Neural cell (in vitro differentiated cells): ENCODE data around the gene KCNT1. TPM values are rescaled to one million over a fixed set of nuclear protein-coding genes. Genes with fewer than 3 reads are reported as not detected.

Experiments
- H2AFZ ChIP-seq: fragments of 200-600, 300-800 bp; sonication (generic), shearing (Covaris generic); 2 replicates; pipeline ENCODE4 v1.6.0; 2014; ENCODE audit warnings: low read depth, mild to moderate bottlenecking, antibody characterized with exemption, low read length, moderate library complexity
- H3F3A ChIP-seq: fragments of 200-600 bp; shearing (Covaris generic); 2 replicates; pipeline ENCODE4 v1.6.1; 2016; ENCODE audit warnings: mild to moderate bottlenecking, moderate library complexity, mixed read lengths, antibody characterized with exemption, low read length; ENCODE audit not compliant: insufficient read depth, poor library complexity, severe bottlenecking
- H3K27ac ChIP-seq: fragments of 200-600, 300-800 bp; sonication (generic), shearing (Covaris generic); 2 replicates; pipeline ENCODE4 v1.5.1; 2014; ENCODE audit warnings: mild to moderate bottlenecking, low read length, moderate library complexity
- H3K27me3 ChIP-seq: fragments of 300-800, 200-600 bp; sonication (generic), shearing (Covaris generic); 2 replicates; pipeline ENCODE4 v1.6.0; 2014; ENCODE audit warnings: mild to moderate bottlenecking, low read depth, low read length, moderate library complexity; ENCODE audit not compliant: insufficient read depth
- H3K36me3 ChIP-seq: fragments of 300-800, 200-600 bp; sonication (generic), shearing (Covaris generic); 2 replicates; pipeline ENCODE4 v1.5.1; 2014; ENCODE audit warnings: mild to moderate bottlenecking, antibody characterized with exemption, low read length, moderate library complexity; ENCODE audit not compliant: insufficient read depth
- H3K4me2 ChIP-seq: fragments of 300-800, 200-600 bp; sonication (generic), shearing (Covaris generic); 2 replicates; pipeline ENCODE4 v1.6.0; 2014; ENCODE audit warnings: mild to moderate bottlenecking, low read length
- H3K4me3 ChIP-seq: fragments of 300-800, 200-600 bp; sonication (generic), shearing (Covaris generic); 2 replicates; pipeline ENCODE4 v1.5.1; 2014; ENCODE audit warnings: mild to moderate bottlenecking, low read length, moderate library complexity
- H3K79me2 ChIP-seq: fragments of 200-600 bp; shearing (Covaris generic); replicated peaks from 2 replicates; pipeline ENCODE4 v1.6.0; 2014; ENCODE audit warnings: mild to moderate bottlenecking, low read length, moderate library complexity; ENCODE audit not compliant: insufficient read depth
- H3K9ac ChIP-seq: fragments of 300-800, 200-600 bp; sonication (generic), shearing (Covaris generic); 2 replicates; pipeline ENCODE4 v1.6.1; 2016; ENCODE audit warnings: mild to moderate bottlenecking, low read length, mixed read lengths
- H3K9me2 ChIP-seq: fragments of 200-600 bp; shearing (Covaris generic); 2 replicates; pipeline ENCODE4 v1.6.1; 2016; ENCODE audit warnings: mild to moderate bottlenecking, low read length, mixed read lengths; ENCODE audit not compliant: insufficient read depth
- H3K9me3 ChIP-seq: fragments of 200-600, 300-800 bp; sonication (generic), shearing (Covaris generic); 2 replicates; pipeline ENCODE4 v1.6.1; 2016; ENCODE audit warnings: mild to moderate bottlenecking, mixed run types, low read length, moderate library complexity, mixed read lengths
- H4K20me1 ChIP-seq: fragments of 200-600 bp; shearing (Covaris generic); 2 replicates; pipeline ENCODE4 v1.6.1; 2016; ENCODE audit warnings: mild to moderate bottlenecking, mixed run types; ENCODE audit not compliant: insufficient read depth
- EP300 ChIP-seq: fragments of 450-650 bp; conservative IDR thresholded peaks from 2 replicates; pipeline ENCODE4 v1.6.1; 2014; ENCODE audit warnings: antibody characterized with exemption, mild to moderate bottlenecking, moderate library complexity; ENCODE audit not compliant: poor library complexity, severe bottlenecking
- EZH2 ChIP-seq: fragments of 200-600, 300-800 bp; shearing (Covaris generic), sonication (generic); IDR thresholded peaks from 2 replicates; pipeline ENCODE4 v1.6.1; 2014; ENCODE audit warnings: antibody characterized with exemption, low read length, borderline replicate concordance, mild to moderate bottlenecking; ENCODE audit not compliant: insufficient read depth, poor library complexity, severe bottlenecking
- MXI1 ChIP-seq: fragments of 450-650 bp; conservative IDR thresholded peaks from 2 replicates; pipeline ENCODE4 v1.6.1; 2014; ENCODE audit warnings: antibody characterized with exemption, mild to moderate bottlenecking; ENCODE audit not compliant: poor library complexity, severe bottlenecking
- POLR2AphosphoS5 ChIP-seq: IDR thresholded peaks from 2 replicates; pipeline ENCODE4 v1.6.1; 2012
- RAD21 ChIP-seq: fragments of 450-650 bp; conservative IDR thresholded peaks from 2 replicates; pipeline ENCODE4 v1.6.1; 2014; ENCODE audit warnings: antibody characterized with exemption, mild to moderate bottlenecking, moderate library complexity
- SMC3 ChIP-seq: fragments of 450-650 bp; conservative IDR thresholded peaks from 2 replicates; pipeline ENCODE4 v1.6.1; 2014; ENCODE audit warnings: antibody characterized with exemption, mild to moderate bottlenecking, moderate library complexity; ENCODE audit not compliant: poor library complexity
- TAF1 ChIP-seq: IDR thresholded peaks from 2 replicates; pipeline ENCODE4 v1.6.1; 2012; ENCODE audit warnings: low read depth
- polyA plus RNA-seq: library from polyadenylated mRNA; depleted of rRNA; stranded (reverse); fragments of >200 nt; gene quantifications from 2 replicates; pipeline ENCODE4 v1.2.3, GENCODE V29; 2014
- TF ChIP-seq, protein P1 (sequence below): fragments of 450-650 bp; IDR thresholded peaks from 2 replicates; pipeline ENCODE4 v1.5.1; 2014; ENCODE audit warnings: antibody characterized with exemption, mild to moderate bottlenecking, moderate library complexity; ENCODE audit not compliant: poor library complexity, severe bottlenecking
- TF ChIP-seq, protein P2 (sequence below): IDR thresholded peaks from 2 replicates; pipeline ENCODE4 v1.6.1; 2012; ENCODE audit warnings: borderline replicate concordance

The KCNT1 gene
- polyA plus RNA-seq, 1 donor from 2014 or later: 0.67 TPM

DNA sequence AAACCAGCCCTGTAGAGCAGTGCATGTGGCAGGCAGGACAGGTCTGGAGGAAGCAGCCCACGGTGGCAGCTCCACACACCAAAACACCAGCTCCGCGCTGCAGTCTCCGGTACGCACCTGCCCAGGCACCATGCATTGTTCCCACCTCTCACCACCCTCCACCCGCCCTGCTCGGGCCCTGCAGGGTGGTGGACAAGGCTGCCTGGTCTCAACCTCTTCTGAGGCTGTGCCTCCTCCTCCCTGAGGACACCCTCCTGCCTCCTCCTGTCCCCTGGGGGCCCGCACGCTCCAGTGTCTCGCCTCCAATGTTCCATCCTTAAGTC, 96.2 kb downstream of the KCNT1 start:
- TF ChIP-seq POLR2AphosphoS5: no peak
- TF ChIP-seq, protein P1, sequence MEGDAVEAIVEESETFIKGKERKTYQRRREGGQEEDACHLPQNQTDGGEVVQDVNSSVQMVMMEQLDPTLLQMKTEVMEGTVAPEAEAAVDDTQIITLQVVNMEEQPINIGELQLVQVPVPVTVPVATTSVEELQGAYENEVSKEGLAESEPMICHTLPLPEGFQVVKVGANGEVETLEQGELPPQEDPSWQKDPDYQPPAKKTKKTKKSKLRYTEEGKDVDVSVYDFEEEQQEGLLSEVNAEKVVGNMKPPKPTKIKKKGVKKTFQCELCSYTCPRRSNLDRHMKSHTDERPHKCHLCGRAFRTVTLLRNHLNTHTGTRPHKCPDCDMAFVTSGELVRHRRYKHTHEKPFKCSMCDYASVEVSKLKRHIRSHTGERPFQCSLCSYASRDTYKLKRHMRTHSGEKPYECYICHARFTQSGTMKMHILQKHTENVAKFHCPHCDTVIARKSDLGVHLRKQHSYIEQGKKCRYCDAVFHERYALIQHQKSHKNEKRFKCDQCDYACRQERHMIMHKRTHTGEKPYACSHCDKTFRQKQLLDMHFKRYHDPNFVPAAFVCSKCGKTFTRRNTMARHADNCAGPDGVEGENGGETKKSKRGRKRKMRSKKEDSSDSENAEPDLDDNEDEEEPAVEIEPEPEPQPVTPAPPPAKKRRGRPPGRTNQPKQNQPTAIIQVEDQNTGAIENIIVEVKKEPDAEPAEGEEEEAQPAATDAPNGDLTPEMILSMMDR: no peak
- TF ChIP-seq RAD21: no peak
- TF ChIP-seq, protein P2, sequence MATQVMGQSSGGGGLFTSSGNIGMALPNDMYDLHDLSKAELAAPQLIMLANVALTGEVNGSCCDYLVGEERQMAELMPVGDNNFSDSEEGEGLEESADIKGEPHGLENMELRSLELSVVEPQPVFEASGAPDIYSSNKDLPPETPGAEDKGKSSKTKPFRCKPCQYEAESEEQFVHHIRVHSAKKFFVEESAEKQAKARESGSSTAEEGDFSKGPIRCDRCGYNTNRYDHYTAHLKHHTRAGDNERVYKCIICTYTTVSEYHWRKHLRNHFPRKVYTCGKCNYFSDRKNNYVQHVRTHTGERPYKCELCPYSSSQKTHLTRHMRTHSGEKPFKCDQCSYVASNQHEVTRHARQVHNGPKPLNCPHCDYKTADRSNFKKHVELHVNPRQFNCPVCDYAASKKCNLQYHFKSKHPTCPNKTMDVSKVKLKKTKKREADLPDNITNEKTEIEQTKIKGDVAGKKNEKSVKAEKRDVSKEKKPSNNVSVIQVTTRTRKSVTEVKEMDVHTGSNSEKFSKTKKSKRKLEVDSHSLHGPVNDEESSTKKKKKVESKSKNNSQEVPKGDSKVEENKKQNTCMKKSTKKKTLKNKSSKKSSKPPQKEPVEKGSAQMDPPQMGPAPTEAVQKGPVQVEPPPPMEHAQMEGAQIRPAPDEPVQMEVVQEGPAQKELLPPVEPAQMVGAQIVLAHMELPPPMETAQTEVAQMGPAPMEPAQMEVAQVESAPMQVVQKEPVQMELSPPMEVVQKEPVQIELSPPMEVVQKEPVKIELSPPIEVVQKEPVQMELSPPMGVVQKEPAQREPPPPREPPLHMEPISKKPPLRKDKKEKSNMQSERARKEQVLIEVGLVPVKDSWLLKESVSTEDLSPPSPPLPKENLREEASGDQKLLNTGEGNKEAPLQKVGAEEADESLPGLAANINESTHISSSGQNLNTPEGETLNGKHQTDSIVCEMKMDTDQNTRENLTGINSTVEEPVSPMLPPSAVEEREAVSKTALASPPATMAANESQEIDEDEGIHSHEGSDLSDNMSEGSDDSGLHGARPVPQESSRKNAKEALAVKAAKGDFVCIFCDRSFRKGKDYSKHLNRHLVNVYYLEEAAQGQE: no peak
- no peak for TF ChIP-seq TAF1
- TF ChIP-seq SMC3: no peak
- no peak for TF ChIP-seq EP300
- no peak for TF ChIP-seq EZH2
- Histone ChIP-seq H3K4me2 (no peak overlapping the region), H3K27ac (no peak overlapping the region), H3K9ac (no peak overlapping the region), H3K27me3 (no peaks in the 10 kb centered on the region), H3F3A (no peaks in the 10 kb centered on the region), H3K79me2 (no peaks in the 10 kb centered on the region), H3K4me3 (no peak overlapping the region), H3K9me3 (no peaks in the 10 kb centered on the region), H3K36me3 (no peaks in the 10 kb centered on the region), H2AFZ (no peak overlapping the region), H3K9me2 (no peaks in the 10 kb centered on the region), H4K20me1 (no peaks in the 10 kb centered on the region)

DNA sequence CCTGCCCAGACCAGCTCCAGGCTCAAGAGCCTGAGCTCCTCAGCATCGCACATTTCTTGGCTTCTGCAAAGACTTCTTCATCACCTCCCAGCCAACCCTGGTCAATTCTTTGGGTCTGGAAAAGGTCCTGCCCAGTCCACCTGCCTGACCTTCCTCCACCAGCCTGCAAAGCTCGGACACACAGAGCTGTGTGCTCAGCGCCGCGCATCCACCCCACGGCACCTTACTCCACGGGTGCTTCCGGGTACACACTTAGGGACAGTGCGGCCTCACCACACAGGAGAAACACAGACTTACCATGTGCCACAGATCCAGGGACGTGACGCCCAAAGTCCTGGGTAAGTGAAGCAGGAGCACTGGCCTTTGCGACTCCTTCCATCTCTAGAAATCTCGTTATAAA, 97.3 kb downstream of the KCNT1 start:
- H3K36me3 ChIP-seq: no peaks in the 10 kb centered on the region
- H3K27ac ChIP-seq: no peak overlapping the region
- H3F3A ChIP-seq: no peaks in the 10 kb centered on the region
- no peak overlapping the region for H3K4me2 ChIP-seq
- no peak overlapping the region for H3K4me3 ChIP-seq
- H3K79me2 ChIP-seq: no peaks in the 10 kb centered on the region
- H3K27me3 ChIP-seq: no peaks in the 10 kb centered on the region
- no peak overlapping the region for H2AFZ ChIP-seq
- H4K20me1 ChIP-seq: no peaks in the 10 kb centered on the region
- TF ChIP-seq EZH2: no peak
- no peak for TF ChIP-seq TAF1
- TF ChIP-seq EP300: no peak
- TF ChIP-seq RAD21: no peak
- TF ChIP-seq POLR2AphosphoS5: no peak
- TF ChIP-seq, protein P1: no peak
- no peak for TF ChIP-seq SMC3
- TF ChIP-seq MXI1: no peak
- TF ChIP-seq, protein P2: no peak
- H3K9me3 ChIP-seq: no peaks in the 10 kb centered on the region
- no peak overlapping the region for H3K9ac ChIP-seq
- no peaks in the 10 kb centered on the region for H3K9me2 ChIP-seq
